HEK293 (cell line): ENCODE measurements around the gene DGCR8.

Experiments
- CTCF ChIA-PET: fragments of 350-600 bp; formaldehyde crosslinking; extraction: SDS; loops from one replicate; lab custom pipeline; 2021; ENCODE audit warnings: antibody characterized with exemption; lab: Yijun Ruan, JAX
- POLR2A ChIA-PET: fragments of 300-600 bp; formaldehyde crosslinking; extraction: SDS; loops from one replicate; lab custom pipeline; 2020; ENCODE audit warnings: antibody characterized with exemption, inconsistent platforms; lab: Yijun Ruan, JAX
- H3K27ac ChIP-seq: fragments of 200-500 bp; sonication (Bioruptor generic); 2 replicates; pipeline ENCODE4 v1.5.1; 2014; ENCODE audit warnings: low read depth, low read length, control low read depth, inconsistent platforms; ENCODE audit errors: extremely low read depth
- H3K36me3 ChIP-seq, 2 experiments: fragments of 200-500 bp in 1 of 2; sonication (Bioruptor generic) in 1 of 2; 1 replicate in 1 of 2; 2 replicates in 1 of 2; pipeline ENCODE4 v1.5.1; 2014 to 2017; ENCODE audit warnings: inconsistent platforms in 2 of 2, low read length in 2 of 2; ENCODE audit not compliant: control insufficient read depth in 2 of 2, insufficient read depth in 1 of 2
- H3K4me1 ChIP-seq: fragments of 200-500 bp; sonication (Bioruptor generic); 2 replicates; pipeline ENCODE4 v1.5.1; 2014; ENCODE audit warnings: mild to moderate bottlenecking, low read length, inconsistent platforms; ENCODE audit not compliant: control insufficient read depth, insufficient read depth
- H3K4me3 ChIP-seq: 2 replicates; pipeline ENCODE4 v1.5.1; 2011; ENCODE audit warnings: low read depth, mild to moderate bottlenecking, control low read depth, low read length, moderate library complexity
- H3K9me3 ChIP-seq: fragments of 200-500 bp; sonication (Bioruptor generic); 2 replicates; pipeline ENCODE4 v1.5.1; 2014; ENCODE audit warnings: low read depth, low read length, inconsistent platforms; ENCODE audit not compliant: control insufficient read depth, insufficient read depth
- BCL11B ChIP-seq: fragments of 450-650 bp; formaldehyde crosslinking; IDR thresholded peaks from 2 replicates; pipeline ENCODE4 v1.5.1; 2016; ENCODE audit warnings: low read depth, missing biosample characterization, missing genetic modification characterization
- EGR2 ChIP-seq: fragments of 450-650 bp; formaldehyde crosslinking; IDR thresholded peaks from 2 replicates; pipeline ENCODE4 v1.5.1; 2016; ENCODE audit warnings: low read depth, missing biosample characterization, missing genetic modification characterization
- KLF16 ChIP-seq: fragments of 450-650 bp; formaldehyde crosslinking; IDR thresholded peaks from 2 replicates; pipeline ENCODE4 v1.5.1; 2017; ENCODE audit warnings: missing biosample characterization, missing genetic modification characterization
- KLF7 ChIP-seq: fragments of 450-650 bp; formaldehyde crosslinking; IDR thresholded peaks from 2 replicates; pipeline ENCODE4 v1.5.1; 2016; ENCODE audit warnings: missing biosample characterization, missing genetic modification characterization, borderline replicate concordance
- KLF9 ChIP-seq: fragments of 450-650 bp; formaldehyde crosslinking; IDR thresholded peaks from 2 replicates; pipeline ENCODE4 v1.5.1; 2016; ENCODE audit warnings: missing biosample characterization, missing genetic modification characterization, low read depth
- MEIS1 ChIP-seq: sonication (generic); formaldehyde crosslinking; IDR thresholded peaks from 2 replicates; pipeline ENCODE4 v1.8.1; 2022; ENCODE audit warnings: missing genetic modification reagents, mild to moderate bottlenecking, borderline replicate concordance
- PRDM4 ChIP-seq: fragments of 450-650 bp; formaldehyde crosslinking; IDR thresholded peaks from 2 replicates; pipeline ENCODE4 v1.5.1; 2017; ENCODE audit warnings: missing biosample characterization, missing genetic modification characterization
- SP7 ChIP-seq: fragments of 450-650 bp; formaldehyde crosslinking; IDR thresholded peaks from 2 replicates; pipeline ENCODE4 v1.5.1; 2016; ENCODE audit warnings: missing biosample characterization, missing genetic modification characterization
- ZBTB17 ChIP-seq: fragments of 450-650 bp; formaldehyde crosslinking; IDR thresholded peaks from 2 replicates; pipeline ENCODE4 v1.5.1; 2016; ENCODE audit warnings: missing biosample characterization, missing genetic modification characterization
- ZBTB26 ChIP-seq: fragments of 450-650 bp; formaldehyde crosslinking; optimal IDR thresholded peaks from 2 replicates; pipeline ENCODE3; 2016; ENCODE audit warnings: missing biosample characterization, mild to moderate bottlenecking, missing genetic modification characterization
- ZFHX2 ChIP-seq: fragments of 450-650 bp; formaldehyde crosslinking; conservative IDR thresholded peaks from 2 replicates; pipeline ENCODE4 v1.5.1; 2016; ENCODE audit warnings: missing biosample characterization, missing genetic modification characterization
- ZNF155 ChIP-seq: fragments of 450-650 bp; formaldehyde crosslinking; IDR thresholded peaks from 2 replicates; pipeline ENCODE4 v1.5.1; 2016; ENCODE audit warnings: missing biosample characterization, missing genetic modification characterization
- ZNF16 ChIP-seq: fragments of 450-650 bp; formaldehyde crosslinking; IDR thresholded peaks from 2 replicates; pipeline ENCODE4 v1.5.1; 2016; ENCODE audit warnings: low read depth, missing biosample characterization, missing genetic modification characterization
- ZNF24 ChIP-seq: fragments of 450-650 bp; formaldehyde crosslinking; IDR thresholded peaks from 2 replicates; pipeline ENCODE4 v1.5.1; 2016; ENCODE audit warnings: missing biosample characterization, missing genetic modification characterization
- ZNF292 ChIP-seq: fragments of 450-650 bp; formaldehyde crosslinking; IDR thresholded peaks from 2 replicates; pipeline ENCODE4 v1.5.1; 2016; ENCODE audit warnings: low read depth, missing biosample characterization, missing genetic modification characterization, borderline replicate concordance
- ZNF391 ChIP-seq: fragments of 450-650 bp; formaldehyde crosslinking; IDR thresholded peaks from 2 replicates; pipeline ENCODE4 v1.5.1; 2016; ENCODE audit warnings: low read depth, missing biosample characterization, missing genetic modification characterization, borderline replicate concordance
- ZNF623 ChIP-seq: fragments of 450-650 bp; formaldehyde crosslinking; IDR thresholded peaks from 2 replicates; pipeline ENCODE4 v1.5.1; 2016; ENCODE audit warnings: missing biosample characterization, missing genetic modification characterization
- ZNF626 ChIP-seq: fragments of 450-650 bp; sonication (Bioruptor Pico); formaldehyde crosslinking; IDR thresholded peaks from 2 replicates; pipeline ENCODE4 v1.5.1; 2018; ENCODE audit warnings: missing biosample characterization, missing genetic modification characterization, inconsistent platforms
- ZNF658 ChIP-seq: fragments of 450-650 bp; formaldehyde crosslinking; IDR thresholded peaks from 2 replicates; pipeline ENCODE4; 2016; ENCODE audit warnings: missing biosample characterization, missing genetic modification characterization
- ZNF677 ChIP-seq: fragments of 450-650 bp; IDR thresholded peaks from 2 replicates; pipeline ENCODE4 v1.5.0; 2018; ENCODE audit warnings: missing biosample characterization, mild to moderate bottlenecking, missing genetic modification characterization, moderate library complexity
- ZNF837 ChIP-seq: fragments of 450-650 bp; formaldehyde crosslinking; IDR thresholded peaks from 2 replicates; pipeline ENCODE4 v1.5.1; 2016; ENCODE audit warnings: missing biosample characterization, missing genetic modification characterization
- TF ChIP-seq, protein P1 (sequence below): fragments of 450-650 bp; formaldehyde crosslinking; IDR thresholded peaks from 2 replicates; pipeline ENCODE4 v1.5.1; 2016; ENCODE audit warnings: missing biosample characterization, missing genetic modification characterization
- TF ChIP-seq, protein P2 (sequence below): fragments of 450-650 bp; formaldehyde crosslinking; IDR thresholded peaks from 2 replicates; pipeline ENCODE4 v1.5.1; 2016; ENCODE audit warnings: missing biosample characterization, missing genetic modification characterization

DGCR8 gene

DNA sequence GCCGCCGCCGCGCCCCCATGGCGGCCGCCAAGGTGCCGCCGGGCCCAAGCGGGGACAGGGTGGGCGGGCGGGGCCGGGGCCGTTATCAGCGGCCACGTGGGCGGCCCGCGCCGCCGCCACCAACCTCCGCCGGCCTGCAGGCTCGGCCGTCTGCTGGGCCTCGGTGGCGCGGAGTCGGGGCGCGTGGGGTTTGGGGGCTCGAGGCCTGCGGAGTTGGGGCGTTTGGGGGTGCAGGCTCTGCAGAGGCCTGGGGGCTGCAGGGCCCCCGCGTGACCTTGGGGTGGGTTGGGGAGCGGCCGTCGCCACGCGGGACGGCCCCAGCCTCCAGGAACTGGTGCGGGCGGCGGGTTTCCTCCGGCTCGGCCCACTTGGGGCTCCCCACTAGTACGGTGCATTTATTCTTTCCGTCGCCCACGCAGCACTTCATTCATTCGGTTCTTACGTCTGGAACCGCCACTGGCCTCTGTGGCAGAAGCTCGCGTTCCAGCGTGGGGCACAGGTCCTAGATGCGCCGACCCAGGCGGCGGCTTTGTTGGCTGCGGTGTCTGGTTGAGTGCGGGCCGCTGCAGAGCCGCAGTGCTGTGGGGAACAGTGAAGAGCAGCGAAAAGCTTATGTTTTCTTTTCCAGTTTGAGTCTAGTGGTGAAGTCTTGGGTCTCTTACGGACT is 37.7 kb downstream of the DGCR8 start:
- POLR2A ChIA-PET: interaction anchor here (0.6 to 6.1 kb wide), 16 partner anchors 8 to 388 kb away, joined by 3 to 62 read pairs (median 4); partner anchors contain the start of genes DGCR8 and ZDHHC8
- Histone ChIP-seq H3K36me3 (peaks cover 25 to 83% of the 10 kb centered on the region in 2 experiments), H3K4me1 (no peaks in the 10 kb centered on the region), H3K27ac (peak overlapping the region; percentile 88), H3K9me3 (no peaks in the 10 kb centered on the region), H3K4me3 (peak overlapping the region; percentile 93)
- TF ChIP-seq, protein P1, sequence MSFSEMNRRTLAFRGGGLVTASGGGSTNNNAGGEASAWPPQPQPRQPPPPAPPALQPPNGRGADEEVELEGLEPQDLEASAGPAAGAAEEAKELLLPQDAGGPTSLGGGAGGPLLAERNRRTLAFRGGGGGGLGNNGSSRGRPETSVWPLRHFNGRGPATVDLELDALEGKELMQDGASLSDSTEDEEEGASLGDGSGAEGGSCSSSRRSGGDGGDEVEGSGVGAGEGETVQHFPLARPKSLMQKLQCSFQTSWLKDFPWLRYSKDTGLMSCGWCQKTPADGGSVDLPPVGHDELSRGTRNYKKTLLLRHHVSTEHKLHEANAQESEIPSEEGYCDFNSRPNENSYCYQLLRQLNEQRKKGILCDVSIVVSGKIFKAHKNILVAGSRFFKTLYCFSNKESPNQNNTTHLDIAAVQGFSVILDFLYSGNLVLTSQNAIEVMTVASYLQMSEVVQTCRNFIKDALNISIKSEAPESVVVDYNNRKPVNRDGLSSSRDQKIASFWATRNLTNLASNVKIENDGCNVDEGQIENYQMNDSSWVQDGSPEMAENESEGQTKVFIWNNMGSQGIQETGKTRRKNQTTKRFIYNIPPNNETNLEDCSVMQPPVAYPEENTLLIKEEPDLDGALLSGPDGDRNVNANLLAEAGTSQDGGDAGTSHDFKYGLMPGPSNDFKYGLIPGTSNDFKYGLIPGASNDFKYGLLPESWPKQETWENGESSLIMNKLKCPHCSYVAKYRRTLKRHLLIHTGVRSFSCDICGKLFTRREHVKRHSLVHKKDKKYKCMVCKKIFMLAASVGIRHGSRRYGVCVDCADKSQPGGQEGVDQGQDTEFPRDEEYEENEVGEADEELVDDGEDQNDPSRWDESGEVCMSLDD (tag by site-specific recombination): peak; percentile 70
- TF ChIP-seq ZNF24 (tag by site-specific recombination): peak; percentile 68; the same call in 1 of the 2 replicates
- TF ChIP-seq SP7: no peak
- no peak for TF ChIP-seq ZBTB17 (tag by site-specific recombination)
- TF ChIP-seq KLF16 (tag by site-specific recombination): 0 out of 2 replicates have a peak, but pooled peaks have one; percentile 15
- TF ChIP-seq ZNF658 (tag by site-specific recombination): no peak
- TF ChIP-seq, protein P2, sequence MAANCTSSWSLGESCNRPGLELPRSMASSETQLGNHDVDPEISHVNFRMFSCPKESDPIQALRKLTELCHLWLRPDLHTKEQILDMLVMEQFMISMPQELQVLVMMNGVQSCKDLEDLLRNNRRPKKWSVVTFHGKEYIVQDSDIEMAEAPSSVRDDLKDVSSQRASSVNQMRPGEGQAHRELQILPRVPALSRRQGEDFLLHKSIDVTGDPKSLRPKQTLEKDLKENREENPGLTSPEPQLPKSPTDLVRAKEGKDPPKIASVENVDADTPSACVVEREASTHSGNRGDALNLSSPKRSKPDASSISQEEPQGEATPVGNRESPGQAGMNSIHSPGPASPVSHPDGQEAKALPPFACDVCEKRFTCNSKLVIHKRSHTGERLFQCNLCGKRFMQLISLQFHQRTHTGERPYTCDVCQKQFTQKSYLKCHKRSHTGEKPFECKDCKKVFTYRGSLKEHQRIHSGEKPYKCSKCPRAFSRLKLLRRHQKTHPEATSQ: no peak
- no peak for TF ChIP-seq PRDM4 (tag by site-specific recombination)
- no peak for TF ChIP-seq ZNF292 (tag by site-specific recombination)
- TF ChIP-seq ZNF391 (tag by site-specific recombination): no peak
- TF ChIP-seq ZBTB26 (tag by site-specific recombination): no peak
- TF ChIP-seq MEIS1: no peak; the same call in 1 of the 2 replicates
- no peak for TF ChIP-seq ZNF626 (tag by site-specific recombination)
- no peak for TF ChIP-seq ZNF837 (tag by site-specific recombination)
- TF ChIP-seq ZNF677: no peak
- 0 out of 2 replicates have a peak, but pooled peaks have one; percentile 9 for TF ChIP-seq ZNF623
- no peak for TF ChIP-seq ZNF155 (tag by site-specific recombination)
- peak; percentile 17; the same call in 1 of the 2 replicates for TF ChIP-seq KLF9
- no peak for TF ChIP-seq BCL11B
- peak; percentile 60 for TF ChIP-seq EGR2 (tag by site-specific recombination)
- TF ChIP-seq ZNF16 (tag by site-specific recombination): no peak
- TF ChIP-seq KLF7: no peak
- TF ChIP-seq ZFHX2 (tag by site-specific recombination): peak; percentile 72
- CTCF ChIA-PET: interaction anchor here (0.7 to 2.1 kb wide), 6 partner anchors 9 to 990 kb away, joined by 3 to 7 read pairs (median 4); no protein-coding TSS in a partner anchor
